Activated gamma-delta T cell (primary cell): Measurements from ENCODE around the gene KLHL25.

Source experiments
- DNase-seq: peaks from one replicate; lab custom pipeline; 2025; lab: John Stamatoyannopoulos, UW

The KLHL25 gene

GRCh38 chr15:85748176-85748575, 46.5 kb downstream of the KLHL25 start:
- DNase-seq = no peak

- no peak for DNase-seq
Measured at GRCh38 chr15:85746641-85747040, 48.1 kb downstream of the KLHL25 start.

GRCh38 chr15:85745525-85746150, 49.1 kb downstream of the KLHL25 start:
- no peak for DNase-seq

- DNase-seq = no peak
Measured at GRCh38 chr15:85745023-85745422, 49.7 kb downstream of the KLHL25 start.

DNA sequence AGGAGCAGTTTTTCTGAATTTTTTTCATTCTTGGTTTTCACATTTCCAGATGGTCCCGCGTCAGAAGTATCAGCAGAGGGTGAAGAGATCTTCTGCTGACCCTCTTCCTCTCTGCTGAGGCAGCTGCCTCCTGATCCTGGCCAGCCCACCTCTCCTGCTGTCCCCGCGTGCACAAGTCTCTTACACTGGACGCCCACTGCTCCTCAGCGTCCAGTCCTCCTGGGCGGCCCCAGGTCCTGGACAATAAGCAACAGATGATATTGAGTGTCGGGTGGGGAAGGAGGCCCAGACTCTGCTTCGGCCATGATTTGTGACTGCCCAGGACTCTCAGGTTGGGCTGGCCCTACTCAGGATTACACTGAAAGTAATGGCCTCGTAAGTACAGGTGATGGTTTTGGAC, 50.1 kb downstream of the KLHL25 start:
- DNase-seq = no peak

GRCh38 chr15:85743392-85744055, 51.2 kb downstream of the KLHL25 start:
- DNase-seq = no peak

DNA sequence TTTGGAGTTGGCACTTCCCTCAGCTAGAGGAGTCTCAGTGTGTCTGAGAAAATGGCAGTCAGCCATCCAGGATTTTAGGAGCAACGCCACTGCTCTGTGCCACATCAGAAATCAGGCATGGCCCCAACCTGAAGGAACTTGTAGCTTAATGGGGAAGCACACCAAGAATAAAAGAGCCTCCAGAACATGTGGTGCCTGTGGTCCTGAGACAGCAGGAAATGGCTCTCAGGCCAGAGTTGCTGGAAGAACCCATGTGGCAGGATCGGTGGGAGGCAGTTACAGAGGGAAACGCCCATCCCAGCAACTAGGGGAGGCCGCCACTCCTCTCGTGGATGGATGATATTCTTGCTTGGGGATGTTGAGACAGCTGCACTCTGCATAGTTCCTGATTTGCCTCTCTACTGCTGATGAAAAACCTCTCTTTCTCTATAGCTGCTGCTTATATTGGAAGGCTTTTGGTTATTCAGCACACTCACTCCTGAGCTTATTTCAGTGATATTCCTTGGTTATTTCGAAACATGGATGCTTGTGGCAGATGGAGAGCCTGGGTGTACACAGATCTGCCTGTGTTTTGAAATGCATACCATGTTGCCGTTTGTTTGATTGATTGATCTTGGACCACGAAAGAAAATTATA, 52.4 kb downstream of the KLHL25 start:
- no peak for DNase-seq

DNA sequence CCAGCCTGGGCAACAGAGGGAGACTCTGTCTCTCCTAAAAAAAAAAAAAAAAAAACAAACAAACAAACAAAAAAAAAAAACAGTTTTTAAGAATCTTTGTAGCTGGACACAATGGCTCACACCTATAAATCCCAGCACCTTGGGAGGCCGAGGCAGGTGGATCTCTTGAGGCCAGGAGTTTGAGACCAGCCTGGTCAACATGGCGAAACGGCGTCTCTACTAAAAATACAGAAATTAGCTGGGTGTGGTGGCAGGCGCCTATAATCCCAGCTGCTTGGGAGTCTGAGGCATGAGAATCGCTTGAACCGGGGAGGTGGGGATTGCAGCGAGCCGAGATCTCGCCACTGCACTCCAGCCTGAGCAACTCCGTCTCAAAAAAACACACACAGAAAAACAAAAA, 53.1 kb downstream of the KLHL25 start:
- DNase-seq = no peak

DNA sequence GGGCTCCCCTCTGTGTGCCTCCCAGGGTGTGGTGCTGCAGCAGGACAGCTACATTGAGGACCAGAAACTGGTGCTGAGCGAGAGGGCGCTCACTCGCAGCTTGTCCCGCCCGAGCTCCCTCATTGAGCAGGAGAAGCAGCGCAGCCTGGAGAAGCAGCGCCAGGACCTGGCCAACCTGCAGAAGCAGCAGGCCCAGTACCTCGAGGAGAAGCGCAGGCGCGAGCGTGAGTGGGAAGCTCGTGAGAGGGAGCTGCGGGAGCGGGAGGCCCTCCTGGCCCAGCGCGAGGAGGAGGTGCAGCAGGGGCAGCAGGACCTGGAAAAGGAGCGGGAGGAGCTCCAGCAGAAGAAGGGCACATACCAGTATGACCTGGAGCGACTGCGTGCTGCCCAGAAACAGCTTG, 53.7 kb downstream of the KLHL25 start:
- DNase-seq = no peak

DNA sequence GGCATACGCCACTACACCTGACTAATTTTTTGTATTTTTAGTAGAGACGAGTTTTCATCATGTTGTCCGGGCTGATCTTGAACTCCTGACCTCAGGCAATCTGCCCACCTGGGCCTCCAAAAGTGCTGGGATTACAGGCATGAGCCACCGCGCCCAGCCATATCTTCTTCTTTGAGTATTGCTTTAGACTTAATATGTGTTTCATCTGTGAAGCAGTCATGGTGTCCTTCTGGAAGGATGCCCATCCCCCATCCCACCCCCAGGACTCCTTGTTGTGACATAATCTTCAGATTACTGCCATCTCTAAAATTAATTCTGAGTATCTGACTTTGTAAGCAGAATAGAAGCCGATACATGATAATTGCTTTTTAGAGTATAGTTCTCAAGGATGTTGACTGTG, 57.7 kb downstream of the KLHL25 start:
- no peak for DNase-seq

GRCh38 chr15:85733416-85733815, 61.3 kb downstream of the KLHL25 start:
- no peak for DNase-seq

DNA sequence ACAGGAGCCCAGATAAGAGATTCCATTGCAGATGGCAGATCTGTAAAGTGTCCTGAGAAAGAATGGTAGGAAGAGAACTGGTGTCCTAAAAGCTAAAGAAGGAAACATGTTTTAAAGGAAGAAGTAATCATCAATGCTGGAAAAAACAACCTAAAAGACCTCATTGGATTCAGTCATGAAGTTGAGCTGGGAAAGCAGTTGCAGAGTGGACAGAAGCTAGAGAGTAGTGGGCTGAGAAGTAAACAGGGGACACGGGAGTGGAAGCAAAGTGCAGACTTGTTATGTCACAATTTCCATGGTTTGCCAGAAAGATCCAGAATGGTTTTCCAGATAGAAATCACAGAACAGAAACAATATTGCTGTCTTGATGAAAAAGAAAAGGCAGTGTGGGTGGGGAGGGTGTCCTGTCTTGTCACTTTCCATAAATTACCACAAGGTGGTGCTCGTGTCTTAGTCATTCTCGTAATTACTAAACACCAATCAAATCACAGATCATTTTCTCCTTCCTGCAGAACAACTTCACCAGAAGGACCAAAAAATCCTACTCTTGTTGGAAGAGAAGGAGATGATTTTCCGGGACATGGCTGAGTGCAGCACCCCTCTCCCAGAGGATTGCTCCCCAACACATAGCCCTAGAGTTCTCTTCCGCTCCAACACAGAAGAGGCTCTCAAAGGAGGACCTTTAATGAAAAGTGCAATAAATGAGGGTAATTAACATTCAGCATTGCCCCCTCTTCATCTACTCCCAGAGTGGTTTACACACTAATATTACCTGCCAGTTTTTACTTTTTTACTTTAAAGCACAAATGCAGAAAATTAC, 64.5 kb downstream of the KLHL25 start:
- no peak for DNase-seq

DNA sequence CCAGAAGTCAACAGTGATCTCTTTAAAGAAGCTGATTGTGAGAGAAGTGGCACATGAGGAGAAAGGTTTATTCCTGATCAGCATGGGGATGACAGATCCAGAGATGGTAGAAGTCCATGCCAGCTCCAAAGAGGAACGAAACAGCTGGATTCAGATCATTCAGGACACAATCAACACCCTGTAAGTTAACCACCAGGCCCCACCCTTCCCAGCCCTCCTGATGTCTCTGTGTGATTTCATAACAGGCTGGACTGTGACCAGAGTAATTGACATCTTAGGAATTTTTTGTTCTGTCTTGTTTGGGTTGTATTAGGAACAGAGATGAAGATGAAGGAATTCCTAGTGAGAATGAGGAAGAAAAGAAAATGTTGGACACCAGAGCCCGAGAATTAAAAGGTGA, 67.7 kb downstream of the KLHL25 start:
- DNase-seq = no peak

GRCh38 chr15:85726454-85726853, 68.3 kb downstream of the KLHL25 start:
- DNase-seq = no peak

- no peak for DNase-seq
Measured at GRCh38 chr15:85725564-85725963, 69.2 kb downstream of the KLHL25 start.

DNA sequence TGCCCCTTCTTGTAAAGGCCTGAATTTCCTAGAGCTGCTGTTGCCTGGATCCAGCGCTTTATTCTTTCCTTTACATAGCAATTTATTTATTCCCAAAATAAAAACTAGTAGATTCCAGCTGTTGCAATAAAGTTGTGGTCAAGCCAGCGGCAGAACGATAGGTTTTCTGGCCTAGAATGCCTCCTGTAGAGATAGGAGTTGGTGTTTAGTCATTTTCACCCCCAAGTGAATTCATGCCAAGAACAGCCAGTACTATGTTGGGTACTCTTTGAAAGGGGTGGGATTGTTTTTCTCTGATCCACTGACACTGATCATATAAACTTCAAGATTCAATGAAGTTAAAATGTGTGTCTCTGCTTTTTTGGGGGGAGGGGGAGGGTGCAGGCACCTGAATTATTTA, 69.7 kb downstream of the KLHL25 start:
- no peak for DNase-seq

- DNase-seq = no peak
Measured at GRCh38 chr15:85723960-85724945, 70.5 kb downstream of the KLHL25 start.

- DNase-seq = no peak
Measured at GRCh38 chr15:85722374-85723152, 72.2 kb downstream of the KLHL25 start.

DNA sequence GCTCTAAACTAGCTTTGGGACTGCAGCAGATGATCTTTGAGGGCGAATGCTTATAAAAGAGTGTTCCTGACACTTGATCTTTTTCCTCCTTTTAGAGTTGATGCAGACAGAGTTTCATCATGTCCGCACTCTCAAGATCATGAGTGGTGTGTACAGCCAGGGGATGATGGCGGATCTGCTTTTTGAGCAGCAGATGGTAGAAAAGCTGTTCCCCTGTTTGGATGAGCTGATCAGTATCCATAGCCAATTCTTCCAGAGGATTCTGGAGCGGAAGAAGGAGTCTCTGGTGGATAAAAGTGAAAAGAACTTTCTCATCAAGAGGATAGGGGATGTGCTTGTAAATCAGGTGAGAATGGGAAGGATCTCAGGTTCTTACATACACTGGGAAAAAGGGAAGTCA, 75.7 kb downstream of the KLHL25 start:
- no peak for DNase-seq

GRCh38 chr15:85718271-85718971, 76.3 kb downstream of the KLHL25 start:
- no peak for DNase-seq
